Endothelial cell of umbilical vein (primary cell): ENCODE measurements around the gene PIK3C2G. TPM values are rescaled to one million over a fixed set of nuclear protein-coding genes. Genes with fewer than 3 reads are reported as not detected.

Source experiments
- BruUV-seq: library from RNA; stranded (reverse); fragments of 400-500 nt; replicated peaks from 2 replicates; lab custom pipeline; 2021; lab: Mats Ljungman, UMichigan
- CTCF ChIA-PET: fragments of 300-600, 350-600 bp; sonication (Branson Sonifier 250); formaldehyde crosslinking; loops from one replicate; lab custom pipeline; 2021; ENCODE audit warnings: antibody characterized with exemption, inconsistent platforms; lab: Charles Lee
- POLR2A ChIA-PET: fragments of 300-600, 350-600 bp; sonication (Branson Sonifier 250); formaldehyde crosslinking; loops from one replicate; lab custom pipeline; 2021; ENCODE audit warnings: antibody characterized with exemption, inconsistent platforms; lab: Charles Lee
- DNase-seq: peaks from one replicate; pipeline ENCODE4 v3.0.0-alpha.2; 2011; ENCODE audit warnings: low read depth, low spot score
- FAIRE-seq: peaks from 2 replicates; lab custom pipeline; 2011; peaks lifted over from hg19 to GRCh38; lab: Jason Lieb, UNC
- H2AFZ ChIP-seq: 2 replicates; pipeline ENCODE4 v1.6.0; 2012; ENCODE audit warnings: low read depth, low read length, control low read depth, inconsistent platforms
- H3K27ac ChIP-seq: 2 replicates; pipeline ENCODE4 v1.5.1; 2011; ENCODE audit warnings: low read depth, mild to moderate bottlenecking, control low read depth, low read length, moderate library complexity; ENCODE audit not compliant: insufficient read depth
- H3K27me3 ChIP-seq, 2 experiments: 2 replicates each; pipeline versions ENCODE4 v1.6.0 to v1.6.1; 2011; ENCODE audit warnings: low read length in 2 of 2, mixed read lengths in 1 of 2; ENCODE audit not compliant: control insufficient read depth in 2 of 2, insufficient read depth in 2 of 2
- H3K36me3 ChIP-seq, 2 experiments: 2 replicates in 1 of 2; 3 replicates in 1 of 2; pipeline ENCODE4 v1.5.1; 2011; ENCODE audit warnings: low read length in 2 of 2, mild to moderate bottlenecking in 1 of 2, moderate library complexity in 1 of 2; ENCODE audit not compliant: control insufficient read depth in 2 of 2, insufficient read depth in 2 of 2; ENCODE audit errors: extremely low read depth in 1 of 2
- H3K4me1 ChIP-seq: 3 replicates; pipeline ENCODE4 v1.5.1; 2011; ENCODE audit warnings: mild to moderate bottlenecking, low read length; ENCODE audit not compliant: control insufficient read depth, insufficient read depth; ENCODE audit errors: extremely low read depth
- H3K4me2 ChIP-seq: 2 replicates; pipeline ENCODE4 v1.6.1; 2011; ENCODE audit warnings: low read length, control low read depth, mixed read lengths; ENCODE audit not compliant: insufficient read depth
- H3K4me3 ChIP-seq, 3 experiments: fragments of 200-600 bp in 1 of 3; sonication (generic), shearing (Covaris generic) in 1 of 3; replicated peaks in 1 of 3; 2 replicates each; pipeline ENCODE4 v1.5.1; 2011 to 2016; ENCODE audit warnings: control low read depth in 3 of 3, low read length in 3 of 3, mild to moderate bottlenecking in 2 of 3, inconsistent platforms in 1 of 3, low read depth in 1 of 3, moderate library complexity in 1 of 3; ENCODE audit not compliant: insufficient read depth in 1 of 3
- H3K79me2 ChIP-seq: 2 replicates; pipeline ENCODE4 v1.6.0; 2012; ENCODE audit warnings: low read length, inconsistent platforms; ENCODE audit not compliant: control insufficient read depth, insufficient read depth
- H3K9ac ChIP-seq: replicated peaks from 2 replicates; pipeline ENCODE3; 2011; ENCODE audit warnings: low read length, control low read depth; ENCODE audit not compliant: insufficient read depth; ENCODE audit errors: extremely low read depth
- H3K9me1 ChIP-seq: replicated peaks from 3 replicates; pipeline ENCODE4 v1.6.0; 2011; ENCODE audit warnings: mild to moderate bottlenecking, low read length; ENCODE audit not compliant: control insufficient read depth, insufficient read depth; ENCODE audit errors: extremely low read depth
- H3K9me3 ChIP-seq: replicated peaks from 2 replicates; pipeline ENCODE4 v1.5.1; 2012; ENCODE audit warnings: low read length, inconsistent platforms; ENCODE audit not compliant: control insufficient read depth, insufficient read depth
- H4K20me1 ChIP-seq: replicated peaks from 2 replicates; pipeline ENCODE3; 2011; ENCODE audit warnings: mild to moderate bottlenecking, low read length; ENCODE audit not compliant: control insufficient read depth, insufficient read depth; ENCODE audit errors: extremely low read depth
- EZH2 ChIP-seq: IDR thresholded peaks from 2 replicates; pipeline ENCODE4 v1.6.1; 2012; ENCODE audit warnings: borderline replicate concordance, low read depth, mild to moderate bottlenecking, moderate library complexity, low read length, inconsistent platforms; ENCODE audit not compliant: severe bottlenecking
- FOS ChIP-seq: IDR thresholded peaks from 2 replicates; pipeline ENCODE4 v1.6.1; 2011; ENCODE audit warnings: mild to moderate bottlenecking, low read length, moderate library complexity, borderline replicate concordance; ENCODE audit not compliant: insufficient read depth
- GATA2 ChIP-seq: IDR thresholded peaks from 2 replicates; pipeline ENCODE4 v1.7.0; 2011; ENCODE audit warnings: low read depth, mild to moderate bottlenecking, moderate library complexity, mixed read lengths, low read length; ENCODE audit not compliant: insufficient read length, insufficient read depth
- JUN ChIP-seq: IDR thresholded peaks from 2 replicates; pipeline ENCODE4 v1.6.1; 2011; ENCODE audit warnings: borderline replicate concordance, low read depth; ENCODE audit not compliant: insufficient read length, insufficient read depth
- MYC ChIP-seq: IDR thresholded peaks from one replicate; pipeline ENCODE4 v1.6.1; 2011; ENCODE audit warnings: mild to moderate bottlenecking, low read depth, low read length
- POLR2A ChIP-seq: IDR thresholded peaks from 2 replicates; pipeline ENCODE4 v1.6.1; 2012; ENCODE audit warnings: low read depth, mild to moderate bottlenecking, control low read depth, low read length
- POLR2AphosphoS5 ChIP-seq: IDR thresholded peaks from 2 replicates; pipeline ENCODE4 v1.6.1; 2012; ENCODE audit warnings: low read depth, mild to moderate bottlenecking, control low read depth, low read length, moderate library complexity; ENCODE audit not compliant: insufficient read depth
- dilution Hi-C: fragments of 300-500 bp; cut with MboI; formaldehyde crosslinking; loops from one replicate; pipeline ENCODE4 v1.15.0; 2019; ENCODE audit warnings: low sequenced_read_pairs; ENCODE audit not compliant: extremely low pct_ligation_motif_present
- intact Hi-C: fragments of 100-400 bp; cut with micrococcal nuclease; formaldehyde crosslinking; loops from one replicate; pipeline ENCODE4 v1.10.0; 2022
- polyA plus RNA-seq, 4 experiments: library from polyadenylated mRNA; depleted of rRNA in 3 of 4; stranded (reverse) in 3 of 4; unstranded in 1 of 4; fragments of >200 nt; gene quantifications; 2 replicates each; pipeline versions ENCODE4 v1.2.1 to v1.2.3, GENCODE V29; 2011 to 2012; ENCODE audit warnings: missing spikeins in 1 of 4
- total RNA-seq: library from RNA; stranded (reverse); gene quantifications from 2 replicates; pipeline ENCODE4 v1.2.3, GENCODE V29; 2021
- TF ChIP-seq, protein P1 (sequence below): IDR thresholded peaks from 2 replicates; pipeline ENCODE4 v1.6.1; 2011; ENCODE audit not compliant: insufficient read depth, insufficient read length
- TF ChIP-seq, protein P2 (sequence below), 2 donors: IDR thresholded peaks; 1 replicate in 1 of 2; 2 replicates in 1 of 2; pipeline ENCODE4 v1.5.1; 2011; ENCODE audit warnings: low read length in 2 of 2, mild to moderate bottlenecking in 2 of 2, moderate library complexity in 2 of 2, control low read depth in 1 of 2, inconsistent platforms in 1 of 2, low read depth in 1 of 2; ENCODE audit not compliant: insufficient read depth in 1 of 2; ENCODE audit errors: extremely low read depth in 1 of 2

Gene PIK3C2G
- total and polyA plus RNA-seq, 2 donors (not counting 3 experiments of a cell fraction or from before 2014, with no cell fraction given), result not detected

DNA sequence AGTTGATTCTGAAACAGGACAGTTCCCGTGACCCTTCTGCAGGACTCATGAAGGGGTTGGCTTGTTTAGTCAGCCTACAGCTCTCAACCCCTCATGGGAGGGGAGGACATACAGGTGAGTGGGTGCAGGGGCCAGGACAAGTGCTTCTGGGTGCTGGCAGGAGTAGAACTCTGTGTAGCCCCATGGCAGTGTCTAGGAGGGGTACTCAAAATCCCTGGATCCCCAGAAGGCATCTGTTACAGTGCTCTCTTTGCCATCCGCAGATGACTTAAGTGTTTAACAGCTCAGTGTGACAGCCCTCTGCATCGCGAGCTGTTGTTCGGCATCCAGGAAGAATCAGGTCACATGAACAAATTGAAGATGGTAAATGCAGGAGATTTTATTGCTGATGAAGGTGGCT, 91.0 kb downstream of the PIK3C2G start:
- ChIA-PET CTCF (no interaction called here), POLR2A (no interaction called here)
- FAIRE-seq (no peak), DNase-seq (no peak)
- Histone ChIP-seq H3K27me3 (no peaks in the 10 kb centered on the region), H3K36me3 (no peaks in the 10 kb centered on the region), H3K4me1 (no peaks in the 10 kb centered on the region), H3K79me2 (no peaks in the 10 kb centered on the region), H3K9me3 (no peaks in the 10 kb centered on the region), H3K4me2 (no peak overlapping the region), H3K9ac (no peak overlapping the region), H3K9me1 (no peaks in the 10 kb centered on the region), H4K20me1 (no peaks in the 10 kb centered on the region), H3K27ac (no peak overlapping the region), H3K4me3 (no peak overlapping the region), H2AFZ (no peak overlapping the region)
- dilution Hi-C loops, result no loop called here
- intact Hi-C loops, result no loop called here
- no TSS peak for BruUV-seq
- TF ChIP-seq JUN, result no peak
- TF ChIP-seq GATA2, result no peak
- no peak for TF ChIP-seq FOS
- no peak for TF ChIP-seq POLR2A
- TF ChIP-seq, protein P1, sequence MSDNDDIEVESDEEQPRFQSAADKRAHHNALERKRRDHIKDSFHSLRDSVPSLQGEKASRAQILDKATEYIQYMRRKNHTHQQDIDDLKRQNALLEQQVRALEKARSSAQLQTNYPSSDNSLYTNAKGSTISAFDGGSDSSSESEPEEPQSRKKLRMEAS, result no peak
- no peak for TF ChIP-seq POLR2AphosphoS5
- TF ChIP-seq, protein P2, sequence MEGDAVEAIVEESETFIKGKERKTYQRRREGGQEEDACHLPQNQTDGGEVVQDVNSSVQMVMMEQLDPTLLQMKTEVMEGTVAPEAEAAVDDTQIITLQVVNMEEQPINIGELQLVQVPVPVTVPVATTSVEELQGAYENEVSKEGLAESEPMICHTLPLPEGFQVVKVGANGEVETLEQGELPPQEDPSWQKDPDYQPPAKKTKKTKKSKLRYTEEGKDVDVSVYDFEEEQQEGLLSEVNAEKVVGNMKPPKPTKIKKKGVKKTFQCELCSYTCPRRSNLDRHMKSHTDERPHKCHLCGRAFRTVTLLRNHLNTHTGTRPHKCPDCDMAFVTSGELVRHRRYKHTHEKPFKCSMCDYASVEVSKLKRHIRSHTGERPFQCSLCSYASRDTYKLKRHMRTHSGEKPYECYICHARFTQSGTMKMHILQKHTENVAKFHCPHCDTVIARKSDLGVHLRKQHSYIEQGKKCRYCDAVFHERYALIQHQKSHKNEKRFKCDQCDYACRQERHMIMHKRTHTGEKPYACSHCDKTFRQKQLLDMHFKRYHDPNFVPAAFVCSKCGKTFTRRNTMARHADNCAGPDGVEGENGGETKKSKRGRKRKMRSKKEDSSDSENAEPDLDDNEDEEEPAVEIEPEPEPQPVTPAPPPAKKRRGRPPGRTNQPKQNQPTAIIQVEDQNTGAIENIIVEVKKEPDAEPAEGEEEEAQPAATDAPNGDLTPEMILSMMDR (IDR thresholded peaks at IDR 0.05; ENCODE audit: extremely low read depth in 1 of 2, insufficient read depth in 1 of 2, low read depth in 1 of 2, low read length in 2 of 2), result no peak
- no peak for TF ChIP-seq EZH2
- no peak for TF ChIP-seq MYC
